Frontal cortex (tissue), 4 donors: ENCODE data around the gene LTB4R2. TPM values are rescaled to one million over a fixed set of nuclear protein-coding genes. Genes with fewer than 3 reads are reported as not detected.

Experiments used
- DNase-seq, 2 donors: peaks; one replicate each; pipeline ENCODE4 v3.0.0; 2012; ENCODE audit warnings: low spot score in 2 of 2
- FAIRE-seq: peaks from 2 replicates; lab custom pipeline; 2012; peaks lifted over from hg19 to GRCh38; lab: Jason Lieb, UNC
- small RNA-seq: library from RNA; depleted of rRNA; stranded (forward); fragments of <200 nt; gene quantifications from one replicate; pipeline ENCODE3, GENCODE V24; 2014
- total RNA-seq: library from RNA; depleted of rRNA; stranded (reverse); fragments of >200 nt; gene quantifications from one replicate; pipeline ENCODE4 v1.2.3, GENCODE V29; 2014
- donor health status: control.
- donor health status: control.
- donor health status: control.

LTB4R2 gene
- total RNA-seq, 1 donor from 2014 or later: 1.6 TPM

- FAIRE-seq (no peak), DNase-seq (no peak)
Measured at GRCh38 chr14:24356208-24356607, 46.3 kb downstream of the LTB4R2 start.

- DNase-seq: no peak
Measured at GRCh38 chr14:24360281-24360680, 50.3 kb downstream of the LTB4R2 start.

GRCh38 chr14:24361326-24361725 lies 51.4 kb downstream of the LTB4R2 start:
- DNase-seq (no peak), FAIRE-seq (no peak)

More at GRCh38 chr14:24360281-24360680, 50.3 kb downstream of the LTB4R2 start:
- FAIRE-seq: no peak

Small RNA genes lying within 50 kb of the gene (small RNA-seq; reads per million reads assigned to genes)
- gene RF00026: not detected

Other genes starting within 250 kb of the LTB4R2 start
- 35.5 TPM for gene CPNE6, start 238.6 kb upstream of the LTB4R2 start, total RNA-seq
- gene PCK2, start 215.8 kb upstream of the LTB4R2 start, total RNA-seq: 1.6 TPM
- 56.7 TPM for gene DCAF11, start 195.4 kb upstream of the LTB4R2 start, total RNA-seq
- 1.2 TPM for gene NRL, start 195.2 kb upstream of the LTB4R2 start, total RNA-seq
- 0.41 TPM for gene FITM1, start 179.5 kb upstream of the LTB4R2 start, total RNA-seq
- gene PSME1, start 173.9 kb upstream of the LTB4R2 start, total RNA-seq: 20.4 TPM
- 8.6 TPM for gene EMC9, start 168.5 kb upstream of the LTB4R2 start, total RNA-seq
- 25.7 TPM for gene PSME2, start 163.5 kb upstream of the LTB4R2 start, total RNA-seq
- gene RNF31, start 162.6 kb upstream of the LTB4R2 start, total RNA-seq: 23.2 TPM
- 12.2 TPM for gene IRF9, start 148.9 kb upstream of the LTB4R2 start, total RNA-seq
- gene REC8, start 138.1 kb upstream of the LTB4R2 start, total RNA-seq: 15.1 TPM
- 12.6 TPM for gene IPO4, start 121.3 kb upstream of the LTB4R2 start, total RNA-seq
- gene TM9SF1, start 114.7 kb upstream of the LTB4R2 start, total RNA-seq: 9.8 TPM
- not detected for gene TSSK4, start 104.4 kb upstream of the LTB4R2 start, total RNA-seq
- gene CHMP4A, start 96.7 kb upstream of the LTB4R2 start, total RNA-seq: 40.4 TPM
- 18.8 TPM for gene MDP1, start 94.1 kb upstream of the LTB4R2 start, total RNA-seq
- gene NEDD8, start 77.8 kb upstream of the LTB4R2 start, total RNA-seq: 62.8 TPM
- gene GMPR2, start 77.2 kb upstream of the LTB4R2 start, total RNA-seq: 51.8 TPM
- 42.4 TPM for gene TINF2, start 67.5 kb upstream of the LTB4R2 start, total RNA-seq
- gene TGM1, start 47.0 kb upstream of the LTB4R2 start, total RNA-seq: 0.82 TPM
- 25.7 TPM for gene RABGGTA, start 38.5 kb upstream of the LTB4R2 start, total RNA-seq
- gene DHRS1, start 10.4 kb upstream of the LTB4R2 start, total RNA-seq: 8.2 TPM
- gene NOP9, start 10.3 kb upstream of the LTB4R2 start, total RNA-seq: 22.8 TPM
- 2.0 TPM for gene CIDEB, start 2.2 kb upstream of the LTB4R2 start, total RNA-seq
- gene LTB4R, start 1.4 kb downstream of the LTB4R2 start, total RNA-seq: 1.2 TPM
- 0.82 TPM for gene ADCY4, start 24.9 kb downstream of the LTB4R2 start, total RNA-seq
- gene RIPK3, start 29.9 kb downstream of the LTB4R2 start, total RNA-seq: under 0.01 TPM
- gene NFATC4, start 58.0 kb downstream of the LTB4R2 start, total RNA-seq: 2.9 TPM
- gene NYNRIN, start 88.9 kb downstream of the LTB4R2 start, total RNA-seq: 9.8 TPM
- not detected for gene CBLN3, start 119.5 kb downstream of the LTB4R2 start, total RNA-seq
- gene KHNYN, start 119.8 kb downstream of the LTB4R2 start, total RNA-seq: 13.9 TPM
- 16.3 TPM for gene SDR39U1, start 132.6 kb downstream of the LTB4R2 start, total RNA-seq
- gene CMA1, start 198.1 kb downstream of the LTB4R2 start, total RNA-seq: not detected